Liver (tissue), 3 donors: ENCODE results near the gene ZNF140.

Experiments
- ATF3 ChIP-seq: IDR thresholded peaks from 2 replicates; pipeline ENCODE4 v1.6.1; 2016; ENCODE audit warnings: antibody characterized with exemption
- CTCF ChIP-seq: fragments of 150-350 bp; IDR thresholded peaks from 2 replicates; pipeline ENCODE4 v1.5.1; 2017; ENCODE audit warnings: improper control_type of control experiment, low read depth, low read length; ENCODE audit not compliant: missing input control
- EGR1 ChIP-seq, 2 donors: IDR thresholded peaks; 2 replicates each; pipeline ENCODE4 v1.6.1; 2016 to 2018; ENCODE audit warnings: antibody characterized with exemption in 2 of 2, low read depth in 2 of 2
- GABPA ChIP-seq, 2 donors: IDR thresholded peaks in 1 of 2; conservative IDR thresholded peaks in 1 of 2; 2 replicates each; pipeline ENCODE4 v1.6.1; 2016; ENCODE audit warnings: antibody characterized with exemption in 2 of 2, mild to moderate bottlenecking in 1 of 2, moderate library complexity in 1 of 2
- HNF4A ChIP-seq, 2 donors: conservative IDR thresholded peaks; 2 replicates each; pipeline ENCODE4 v1.6.1; 2016; ENCODE audit warnings: antibody characterized with exemption in 2 of 2, mild to moderate bottlenecking in 2 of 2
- JUND ChIP-seq, 2 donors: IDR thresholded peaks; 2 replicates each; pipeline ENCODE4 v1.6.1; 2016; ENCODE audit warnings: antibody characterized with exemption in 2 of 2
- MAX ChIP-seq: IDR thresholded peaks from 2 replicates; pipeline ENCODE4 v1.6.1; 2016; ENCODE audit warnings: antibody characterized with exemption
- RAD21 ChIP-seq, 2 donors: IDR thresholded peaks; 2 replicates each; pipeline ENCODE4 v1.6.1; 2016; ENCODE audit warnings: antibody characterized with exemption in 2 of 2, mild to moderate bottlenecking in 2 of 2
- REST ChIP-seq: IDR thresholded peaks from 2 replicates; pipeline ENCODE4 v1.6.1; 2016; ENCODE audit warnings: antibody characterized with exemption, mild to moderate bottlenecking
- ZBTB33 ChIP-seq: IDR thresholded peaks from 2 replicates; pipeline ENCODE4 v1.6.1; 2016; ENCODE audit warnings: antibody characterized with exemption
- donor health status: healthy.
- donor health status: healthy.

- TF ChIP-seq JUND (IDR thresholded peaks at IDR 0.05) (no peak), ZBTB33 (no peak), RAD21 (IDR thresholded peaks at IDR 0.05) (no peak), MAX (no peak), CTCF (no peak), HNF4A (conservative IDR thresholded peaks at IDR 0.05) (no peak), GABPA (IDR thresholded peaks at IDR 0.05 in 1 of 2, conservative IDR thresholded peaks at IDR 0.05 in 1 of 2) (no peak), EGR1 (IDR thresholded peaks at IDR 0.05; ENCODE audit: low read depth in 2 of 2) (no peak), REST (no peak), ATF3 (no peak)
These were observed 6.9 kb upstream of the ZNF140 start for GRCh38 chr12:133073836-133074235.
